ENCODE data around the gene DYNC1H1.

Gene DYNC1H1

GRCh38 chr14:102095231-102095870, 131.0 kb downstream of the DYNC1H1 start:
- DNase-seq: no peak

- DNase-seq: no peak
These were observed 131.6 kb downstream of the DYNC1H1 start for GRCh38 chr14:102095871-102096568.

- DNase-seq: peak; percentile 66 to 72
These were observed 132.3 kb downstream of the DYNC1H1 start for GRCh38 chr14:102096569-102097188.

DNA sequence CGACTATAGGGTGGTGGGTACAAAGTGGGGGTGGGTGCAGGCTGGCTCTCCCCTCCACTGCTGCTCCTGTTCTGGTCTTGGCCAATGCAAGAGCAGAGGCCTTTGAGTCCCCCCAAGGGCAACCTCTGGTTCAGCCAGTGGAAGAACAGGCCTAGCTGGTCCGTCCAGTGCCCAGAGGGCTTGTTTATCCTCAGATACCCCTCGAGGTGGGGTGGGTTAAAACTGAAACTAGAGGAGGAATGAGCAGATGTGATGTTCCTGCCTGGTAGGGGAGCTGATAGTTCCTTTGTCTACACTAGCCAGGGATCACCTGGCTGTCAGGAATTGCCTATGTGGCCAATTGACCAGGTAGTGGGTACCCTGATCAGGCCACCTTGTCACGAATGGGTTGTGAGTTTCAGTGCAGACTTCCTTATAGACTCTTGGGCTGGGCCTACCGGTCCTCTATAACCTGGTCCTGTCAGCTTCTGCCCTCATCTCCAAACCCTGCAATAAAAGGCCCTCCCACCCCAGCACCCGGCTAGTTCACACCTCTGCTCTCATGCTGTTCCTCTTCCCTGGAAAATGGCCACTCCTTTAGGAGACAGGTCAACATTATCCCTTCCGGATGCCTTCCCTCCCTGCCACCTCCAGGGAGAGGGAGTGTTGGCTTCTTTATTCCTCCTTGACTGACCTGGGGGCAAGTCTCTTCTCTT, 133.2 kb downstream of the DYNC1H1 start:
- no peak for DNase-seq

DNA sequence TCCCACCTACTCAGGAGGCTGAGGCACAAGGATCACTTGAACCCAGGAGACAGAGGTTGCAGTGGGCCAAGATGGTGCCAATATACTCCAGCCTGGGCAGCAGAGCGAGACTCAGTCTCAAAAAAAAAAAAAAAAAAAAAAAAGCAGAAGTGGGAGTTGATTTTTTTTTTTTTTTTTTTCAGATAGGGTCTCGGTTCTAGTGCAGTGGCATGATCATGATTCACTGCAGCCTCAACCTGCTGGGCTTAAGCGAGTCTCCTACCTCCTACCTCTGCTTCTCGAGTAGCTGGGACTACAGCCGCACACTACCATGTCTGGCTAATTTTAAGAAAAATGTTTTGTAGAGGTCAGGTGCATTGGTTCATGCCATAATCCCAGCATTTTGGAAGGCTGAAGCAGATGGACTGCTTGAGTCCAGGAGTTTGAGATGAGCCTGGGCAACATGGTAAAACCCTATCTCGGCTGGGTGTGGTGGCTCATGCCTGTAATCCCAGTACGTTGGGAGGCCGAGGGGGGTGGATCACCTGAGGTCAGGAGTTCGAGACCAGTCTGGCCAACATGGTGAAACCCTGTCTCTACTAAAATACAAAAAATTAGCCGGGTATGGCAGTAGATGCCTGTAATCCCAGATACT, 138.8 kb downstream of the DYNC1H1 start:
- no peak for DNase-seq

GRCh38 chr14:102105369-102105768, 141.0 kb downstream of the DYNC1H1 start:
- no peak for DNase-seq

Measured in CD4-positive, alpha-beta T cell treated with Interleukin-1 beta for 1 hour (primary cell).